HG02642 (cell line): Measurements from ENCODE around the gene FCER2.
A peak's percentile ranks its signal among the peaks of the same experiment; 100 is the strongest.
"Not testable (repeated sequence)": the region's sequence is repeated elsewhere in the genome, so short reads cannot be mapped to it uniquely, and the experiment has no call there.

Experiments used
- ATAC-seq: cut with Tn5 transposase; IDR thresholded peaks from one replicate; pipeline ENCODE4 v1.9.1; 2021; ENCODE audit warnings: mild to moderate bottlenecking; ENCODE audit not compliant: unreplicated experiment, poor library complexity

FCER2 gene

DNA sequence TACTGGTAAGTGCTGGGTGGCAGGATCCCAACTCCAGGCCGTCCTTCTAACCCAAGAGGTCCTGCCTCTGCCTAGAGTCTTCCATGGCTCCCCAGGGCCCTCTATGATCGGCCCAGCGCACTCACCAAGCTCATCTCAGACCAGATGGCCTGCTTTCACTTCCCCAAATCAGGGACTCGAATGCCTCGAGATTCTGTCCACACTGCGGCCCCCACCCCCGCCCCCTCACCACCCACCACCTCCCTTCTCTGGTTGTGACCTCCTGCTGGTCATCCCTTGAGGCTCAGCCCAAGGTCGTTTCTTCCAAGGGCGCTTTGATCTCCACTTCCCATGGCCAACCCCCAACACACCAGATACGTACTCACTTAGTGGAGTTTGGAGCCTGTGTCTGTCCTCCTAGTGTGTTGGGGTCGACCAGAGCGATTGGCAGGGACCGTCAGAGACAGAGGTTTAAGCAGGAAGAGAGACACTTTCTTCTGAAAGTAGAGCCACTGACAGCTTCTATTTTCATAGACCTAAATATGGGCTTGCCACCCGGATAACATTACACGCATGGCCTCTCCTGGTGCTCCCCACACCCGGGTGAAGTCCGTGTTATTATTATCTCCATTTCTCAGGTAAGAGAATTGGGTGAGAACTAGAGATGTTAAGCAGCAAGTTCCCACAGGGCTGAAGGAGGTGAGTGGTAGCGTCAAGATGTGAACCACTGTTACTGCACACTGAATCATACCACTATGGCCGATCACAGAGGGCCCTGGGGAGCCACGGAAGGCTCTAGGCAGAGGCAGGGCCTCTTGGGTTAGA lies at the start of gene FCER2:
Gene FCER2, minus strand, starts transcription at position 478 of the 804 bp plus-strand sequence. CDS start 2,371 bp downstream, outside the sequence.
- peak; percentile 55 for ATAC-seq

- ATAC-seq, result no peak
Measured at GRCh38 chr19:7751157-7751783, 49.3 kb upstream of the FCER2 start.

DNA sequence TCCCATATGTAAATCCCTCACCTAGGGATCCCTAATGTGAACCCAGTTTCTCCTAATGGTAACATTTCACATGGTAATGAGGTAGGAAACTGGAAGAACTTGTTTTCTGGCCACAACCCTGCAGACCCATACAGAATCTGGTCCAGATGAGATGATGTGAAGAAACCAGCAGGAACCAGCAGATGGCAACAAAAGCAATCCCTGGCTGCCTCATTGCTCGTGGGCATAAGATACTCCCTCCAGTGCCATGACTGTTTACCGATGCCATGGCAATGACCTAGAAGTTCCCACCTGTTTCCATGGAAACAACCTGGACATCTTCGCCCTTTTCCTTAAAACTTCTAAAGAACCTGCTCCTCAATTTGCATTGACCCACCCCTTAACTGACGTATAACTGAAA lies 46.8 kb upstream of the FCER2 start:
- no peak for ATAC-seq

DNA sequence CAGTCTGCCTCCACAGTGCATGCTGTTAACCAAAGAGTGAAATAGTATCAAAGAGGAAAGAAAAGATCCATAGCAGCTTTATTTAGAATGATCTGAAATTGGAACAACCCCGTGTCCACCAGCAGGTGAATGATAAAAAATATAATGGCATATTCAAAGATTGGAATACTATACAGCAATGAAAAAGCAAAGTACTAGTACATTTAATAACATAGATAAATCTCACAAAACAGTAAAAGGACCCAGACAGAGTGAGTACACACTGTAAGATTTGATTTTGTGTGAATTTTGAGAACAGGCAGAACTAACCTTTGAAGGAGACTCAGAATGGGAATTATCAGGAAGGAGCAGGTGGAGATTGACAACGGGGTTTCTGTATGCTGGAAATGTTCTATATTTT lies 46.2 kb upstream of the FCER2 start:
- no peak for ATAC-seq

GRCh38 chr19:7746903-7747884 lies 45.3 kb upstream of the FCER2 start, which contains the start of gene CD209:
CD209 (minus strand) TSS chr19:7747534; CDS start chr19:7747511, 23 bp downstream.
- no peak for ATAC-seq

DNA sequence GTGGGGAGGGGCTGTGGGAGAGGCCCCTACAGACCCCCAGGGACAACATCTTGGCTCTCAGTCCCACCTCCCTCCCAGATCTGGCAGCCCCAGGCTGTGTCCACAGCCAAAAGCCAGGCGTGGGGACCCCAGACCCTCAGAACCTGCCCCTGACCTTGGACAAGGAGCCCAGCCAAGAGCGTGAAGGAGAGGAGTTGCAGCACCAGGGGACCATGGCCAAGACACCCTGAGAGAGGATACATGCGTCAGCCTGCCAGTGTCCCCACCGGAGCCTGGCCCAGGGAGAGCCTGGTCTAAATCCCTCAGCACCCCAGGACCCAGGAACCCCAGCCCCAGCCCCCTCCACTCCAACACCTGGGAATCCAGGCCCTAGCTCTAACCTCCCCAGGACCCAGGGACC lies 44.4 kb upstream of the FCER2 start:
- not testable (repeated sequence) for ATAC-seq

DNA sequence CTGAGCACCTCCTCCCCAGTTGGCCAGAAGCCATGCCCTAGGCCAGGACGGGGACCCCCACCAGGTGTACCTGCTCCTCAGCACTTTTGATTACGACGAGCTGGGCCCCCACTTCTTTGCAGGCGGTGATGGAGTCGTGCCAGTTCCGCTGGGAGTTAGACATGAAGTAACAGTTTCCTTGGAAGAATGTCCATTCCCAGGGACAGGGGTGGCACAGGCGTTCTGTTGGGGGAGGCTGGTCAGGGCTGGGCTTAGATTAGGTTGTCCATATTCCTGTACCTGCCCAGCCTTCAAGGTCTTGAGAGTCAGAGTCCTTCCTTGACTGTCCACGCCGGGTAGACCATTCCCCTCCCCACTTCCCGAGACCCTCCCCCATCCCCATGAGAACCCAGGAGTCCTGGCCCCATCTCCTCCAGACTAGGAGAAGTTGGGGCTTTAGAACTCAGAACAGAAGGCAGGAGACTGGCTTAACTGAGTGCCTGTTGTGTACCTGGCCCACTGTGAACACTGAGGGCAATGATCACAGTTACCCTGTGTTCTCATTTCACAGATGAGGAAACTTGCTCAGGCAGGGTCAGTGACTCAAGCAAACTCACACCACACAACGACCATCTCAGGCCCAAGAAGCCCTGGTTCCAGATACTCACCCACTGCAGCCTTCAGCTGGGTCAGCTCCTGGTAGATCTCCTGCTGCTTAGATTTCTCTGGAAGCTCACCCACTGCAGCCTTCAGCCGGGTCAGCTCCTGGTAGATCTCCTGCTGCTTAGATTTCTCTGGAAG lies 43.1 kb upstream of the FCER2 start:
- ATAC-seq, result no peak

GRCh38 chr19:7744199-7744786 lies 42.4 kb upstream of the FCER2 start:
- ATAC-seq, result no peak

- peak; percentile 72 for ATAC-seq
Measured at GRCh38 chr19:7743425-7743841, 41.5 kb upstream of the FCER2 start.

GRCh38 chr19:7742991-7743390 lies 41.1 kb upstream of the FCER2 start:
- ATAC-seq, result no peak

GRCh38 chr19:7742575-7742974 lies 40.6 kb upstream of the FCER2 start:
- no peak for ATAC-seq

DNA sequence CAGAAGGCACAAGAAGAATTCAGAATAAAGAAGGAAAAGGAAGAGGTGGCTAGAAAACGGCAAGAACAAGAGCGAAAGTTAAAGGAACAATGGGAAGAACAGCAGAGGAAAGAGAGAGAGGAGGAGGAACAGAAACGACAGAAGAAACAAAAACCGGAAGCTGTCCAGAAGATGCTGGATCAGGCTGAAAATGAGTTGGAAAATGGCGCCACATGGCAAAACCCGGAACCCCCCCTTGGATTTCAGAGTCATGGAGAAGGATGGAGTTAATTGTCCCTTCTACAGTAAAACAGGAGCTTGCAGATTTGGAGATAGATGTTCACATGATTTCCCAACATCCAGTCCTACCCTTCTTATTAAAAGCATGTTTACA lies 38.7 kb upstream of the FCER2 start:
- ATAC-seq, result no peak

- ATAC-seq, result no peak
Measured at GRCh38 chr19:7739801-7740681, 38.1 kb upstream of the FCER2 start.

DNA sequence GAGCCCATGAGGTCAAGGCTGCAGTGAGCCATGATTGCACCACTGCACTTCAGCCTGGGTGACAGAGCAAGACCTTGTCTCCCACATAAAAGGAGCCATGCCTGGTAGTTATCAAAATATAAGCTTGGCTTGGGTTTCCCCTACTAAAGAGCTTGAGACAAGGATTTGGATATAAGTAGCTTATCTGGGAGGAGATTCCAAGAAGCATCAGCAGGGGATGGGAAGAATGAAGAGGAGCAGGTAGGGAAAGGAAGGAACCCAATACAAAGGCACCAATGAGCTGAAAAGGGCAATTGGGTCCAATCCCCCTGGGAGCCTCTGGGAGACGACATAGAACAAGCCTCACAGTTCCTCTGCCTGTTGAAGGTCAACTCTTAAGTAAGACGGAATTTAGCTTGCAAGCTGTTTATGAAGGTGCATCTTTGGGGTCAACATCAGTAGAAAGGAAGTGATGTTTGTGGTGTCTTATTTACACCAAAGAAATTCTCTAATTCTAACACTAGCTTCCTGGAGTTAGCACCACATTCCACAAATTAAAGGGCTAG lies 37.4 kb upstream of the FCER2 start:
- ATAC-seq, result no peak

DNA sequence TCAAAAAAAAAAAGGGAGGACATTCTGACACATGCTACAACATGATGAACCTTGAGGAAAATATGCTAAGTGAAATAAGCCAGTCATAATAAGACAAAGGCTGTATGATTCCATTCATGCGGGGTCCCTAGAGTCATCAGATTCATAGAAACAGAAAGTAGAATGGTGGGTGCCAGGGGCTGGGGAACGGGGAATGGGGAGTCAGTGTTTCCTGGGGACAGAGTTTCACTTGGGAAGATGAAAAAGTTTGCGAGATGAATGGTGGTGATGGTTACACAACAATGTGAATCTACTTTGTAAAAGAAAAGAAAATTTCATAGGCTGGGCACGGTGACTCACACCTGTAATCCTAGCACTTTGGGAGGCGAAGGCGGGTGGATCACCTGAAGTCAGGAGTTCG lies 36.1 kb upstream of the FCER2 start:
- ATAC-seq, result no peak

DNA sequence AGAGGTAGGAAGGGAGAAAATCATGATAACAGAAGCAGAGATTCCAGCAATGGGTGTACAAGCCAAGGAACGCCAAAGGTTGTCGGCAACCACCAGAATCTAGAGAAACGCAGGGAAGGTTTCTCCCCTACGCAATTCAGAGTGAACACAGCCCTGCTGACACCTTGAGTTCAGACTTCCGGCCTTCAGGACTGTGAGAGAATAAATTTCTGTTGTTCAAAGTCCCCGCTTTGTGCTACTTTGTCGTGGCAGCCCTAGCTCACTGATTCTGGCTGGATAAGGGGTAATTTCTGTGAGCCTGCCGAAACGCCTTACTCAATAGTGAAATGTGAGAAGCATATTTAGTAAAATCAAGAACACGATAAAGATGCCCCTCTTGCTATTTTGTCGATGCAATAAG lies 35.3 kb upstream of the FCER2 start:
- ATAC-seq, result no peak

- ATAC-seq, result no peak
Measured at GRCh38 chr19:7736148-7736547, 34.2 kb upstream of the FCER2 start.
